HG03565 (cell line): ENCODE results near the gene ANKDD1A.

Experiments
- ATAC-seq: cut with Tn5 transposase; IDR thresholded peaks from one replicate; pipeline ENCODE4 v1.9.1; 2021; ENCODE audit warnings: mild to moderate bottlenecking, moderate library complexity; ENCODE audit not compliant: unreplicated experiment

Gene ANKDD1A

DNA sequence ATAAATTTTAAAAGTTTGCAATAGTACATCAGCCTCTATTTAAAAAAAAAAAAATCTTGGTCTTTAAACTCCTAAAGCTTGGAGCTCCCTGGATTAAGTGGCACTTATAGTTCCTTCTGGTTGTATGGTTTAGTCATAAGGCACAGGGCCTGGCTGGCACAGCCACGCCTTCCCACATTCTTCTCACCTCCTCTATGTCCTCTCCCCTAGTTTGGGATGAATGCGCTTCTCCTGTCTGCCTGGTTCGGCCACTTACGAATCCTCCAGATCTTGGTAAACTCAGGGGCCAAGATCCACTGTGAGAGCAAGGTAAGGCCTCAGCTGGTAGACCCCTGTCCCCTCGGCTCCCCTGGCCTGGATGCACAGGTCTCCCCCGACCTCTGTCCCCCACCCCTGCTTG is 10.0 kb downstream of the ANKDD1A start:
- no peak for ATAC-seq

DNA sequence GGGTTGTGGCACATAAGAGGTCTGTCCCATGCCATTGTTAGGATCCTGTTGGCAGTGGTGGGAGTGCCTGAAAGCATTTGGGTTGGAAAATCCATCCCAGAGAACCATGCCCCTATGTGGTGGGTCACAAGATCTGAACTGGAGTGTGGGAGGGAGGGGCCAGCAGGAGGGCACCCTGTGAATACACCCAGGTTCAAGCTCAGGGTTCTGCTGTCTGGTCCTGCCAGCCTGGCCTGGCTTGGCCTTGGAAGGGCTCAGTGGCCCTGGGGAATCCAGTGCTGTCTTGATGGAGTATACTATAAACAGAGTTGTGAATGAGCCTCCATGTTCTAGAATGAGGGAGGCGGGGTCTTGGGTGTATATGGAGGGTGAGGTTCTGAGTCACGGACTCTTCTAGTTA is 11.8 kb downstream of the ANKDD1A start:
- no peak for ATAC-seq

DNA sequence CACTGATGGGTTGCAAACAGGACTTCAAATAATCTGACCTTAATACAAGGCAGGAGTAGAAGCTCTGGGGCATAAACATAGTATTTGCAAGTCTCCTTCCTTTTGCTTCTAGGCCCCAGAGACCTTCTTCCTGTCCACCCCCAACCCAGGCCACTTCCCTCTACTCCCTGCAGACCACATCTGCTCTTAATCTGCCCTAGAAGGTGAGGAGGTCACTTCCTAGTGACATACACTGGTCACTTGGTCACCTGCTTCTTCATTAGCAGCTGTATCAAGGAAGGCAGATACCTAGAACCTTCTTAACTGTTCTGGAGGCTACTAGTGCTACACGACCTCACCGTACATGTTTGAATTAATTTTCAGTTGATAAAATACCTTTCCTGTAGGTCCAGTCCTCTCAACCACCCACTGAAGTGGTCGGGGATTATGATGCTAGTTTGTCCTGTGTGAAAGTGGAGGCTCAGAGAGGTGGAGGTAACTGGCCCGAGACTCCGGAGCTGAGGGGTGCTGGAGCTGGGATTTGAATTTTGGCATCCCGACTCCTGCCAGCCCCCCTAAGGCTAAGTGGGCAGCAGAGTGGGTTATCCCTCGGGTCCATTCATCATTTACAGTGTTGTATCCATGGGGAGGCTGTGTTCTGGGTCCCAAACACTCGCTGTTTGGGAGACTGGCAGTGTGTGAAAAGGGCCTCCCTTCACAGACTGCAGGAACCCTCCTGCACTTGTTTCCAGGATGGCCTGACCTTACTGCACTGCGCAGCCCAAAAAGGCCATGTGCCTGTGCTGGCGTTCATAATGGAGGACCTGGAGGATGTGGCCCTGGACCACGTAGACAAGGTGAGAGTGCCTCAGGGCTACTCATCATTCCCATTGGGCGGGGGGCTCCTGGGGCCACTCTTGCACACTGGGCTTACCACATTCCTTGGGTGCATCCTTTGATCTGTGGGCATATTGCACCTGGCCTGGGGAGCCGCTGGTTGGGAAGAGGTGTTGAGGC is 13.9 kb downstream of the ANKDD1A start:
- no peak for ATAC-seq

- ATAC-seq = no peak
Measured at GRCh38 chr15:64926661-64927060, 15.0 kb downstream of the ANKDD1A start.

DNA sequence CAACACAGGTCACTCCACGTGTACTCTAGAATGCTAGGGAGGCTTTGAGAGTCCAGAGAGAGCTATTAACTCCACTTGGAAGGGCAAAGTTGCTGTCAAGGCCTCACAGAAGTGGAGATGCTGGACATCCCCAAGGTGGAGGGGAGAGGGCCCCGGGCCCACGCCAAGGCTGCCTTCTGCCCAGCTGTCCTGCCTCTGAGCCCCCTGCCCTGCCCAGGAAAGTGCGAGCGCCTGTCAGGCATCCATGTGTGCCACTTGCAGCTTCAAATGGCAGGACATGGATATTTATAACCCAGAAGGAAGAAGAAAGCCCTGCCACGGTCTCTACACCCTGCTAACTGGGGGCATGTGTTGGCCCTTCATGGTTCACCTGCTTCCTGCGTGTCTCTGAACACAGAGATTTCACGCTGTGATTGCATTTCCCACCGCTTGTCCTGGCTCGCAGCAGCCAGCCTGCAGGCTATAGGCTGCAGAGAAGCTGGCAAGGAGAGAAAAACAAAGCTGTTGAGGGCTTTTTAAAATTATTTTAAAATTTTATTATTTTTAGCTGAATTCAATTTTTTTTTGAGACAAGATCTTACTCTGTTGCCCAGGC is 17.0 kb downstream of the ANKDD1A start:
- ATAC-seq = no peak

DNA sequence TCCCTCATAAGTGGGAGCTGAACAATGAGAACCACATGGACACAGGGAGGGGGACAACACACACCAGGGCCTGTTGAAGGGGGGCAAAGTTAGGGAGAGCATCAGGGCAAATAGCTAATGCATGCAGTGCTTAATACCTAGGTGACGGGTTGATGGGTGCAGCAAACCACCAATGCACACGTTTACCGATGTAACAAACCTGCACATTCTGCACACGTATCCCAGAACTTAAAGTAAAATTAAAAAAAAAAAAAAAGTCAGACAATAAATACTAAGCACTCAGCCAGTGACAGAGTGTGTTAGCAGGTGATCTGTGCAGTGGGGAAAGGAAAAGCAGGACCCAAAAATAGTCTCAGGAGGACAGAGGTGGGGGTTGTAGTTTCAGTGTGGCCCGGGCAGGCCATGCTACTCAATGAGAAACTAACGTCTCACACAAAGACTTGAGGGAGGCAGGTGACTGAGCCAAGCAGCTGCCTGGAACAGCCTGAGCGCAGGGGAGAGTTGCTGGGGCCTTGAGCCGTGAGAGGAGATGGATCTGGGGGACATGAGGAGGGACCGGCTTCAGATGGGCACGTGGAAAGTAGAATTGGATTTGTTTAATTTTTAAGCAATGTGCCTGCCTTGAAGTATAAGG is 18.4 kb downstream of the ANKDD1A start:
- no peak for ATAC-seq

DNA sequence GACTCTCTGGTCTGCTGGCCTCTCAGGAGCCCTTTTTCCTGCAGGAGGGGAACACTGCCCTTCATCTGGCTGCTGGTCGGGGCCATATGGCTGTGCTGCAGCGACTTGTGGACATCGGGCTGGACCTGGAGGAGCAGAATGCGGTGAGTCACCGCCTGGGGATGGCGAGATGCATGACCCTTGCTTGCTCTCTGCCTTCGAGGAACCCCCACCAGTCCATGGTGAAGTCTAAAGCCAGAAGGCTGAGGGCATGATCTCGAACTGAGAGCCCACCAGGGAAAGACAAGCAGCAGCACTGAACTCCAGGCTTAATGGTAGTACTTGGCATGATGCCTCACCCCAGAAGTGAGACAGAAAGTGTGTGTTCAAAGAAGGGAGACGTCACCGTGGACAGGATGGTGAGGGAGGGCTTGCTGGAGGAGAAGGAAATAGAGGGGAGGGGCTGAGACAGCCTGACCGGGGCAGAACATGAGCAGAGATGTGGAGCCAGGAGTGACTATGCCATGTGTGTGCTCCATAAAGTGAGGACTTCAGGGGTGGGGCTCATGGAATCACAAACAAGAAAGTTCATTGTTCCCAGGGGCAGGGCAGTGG is 19.2 kb downstream of the ANKDD1A start:
- ATAC-seq = no peak

DNA sequence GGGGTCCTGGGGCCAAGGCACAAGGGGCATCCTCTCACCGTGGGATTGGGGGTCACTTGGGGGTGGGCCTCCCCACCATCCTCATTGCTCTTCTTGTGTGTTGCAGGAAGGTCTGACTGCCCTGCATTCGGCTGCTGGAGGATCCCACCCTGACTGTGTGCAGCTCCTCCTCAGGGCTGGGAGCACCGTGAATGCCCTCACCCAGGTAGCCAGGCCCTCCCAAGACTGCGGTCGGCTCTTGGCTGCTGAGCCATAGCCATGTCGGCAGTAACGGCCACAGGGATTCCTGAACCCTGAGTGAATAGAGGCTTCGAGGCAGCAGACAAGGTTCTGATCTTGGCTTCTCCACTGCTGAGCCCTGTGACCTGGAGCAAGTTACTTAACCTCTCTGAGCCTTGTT is 19.7 kb downstream of the ANKDD1A start:
- no peak for ATAC-seq

- ATAC-seq = no peak
Measured at GRCh38 chr15:64934023-64934422, 22.3 kb downstream of the ANKDD1A start.

DNA sequence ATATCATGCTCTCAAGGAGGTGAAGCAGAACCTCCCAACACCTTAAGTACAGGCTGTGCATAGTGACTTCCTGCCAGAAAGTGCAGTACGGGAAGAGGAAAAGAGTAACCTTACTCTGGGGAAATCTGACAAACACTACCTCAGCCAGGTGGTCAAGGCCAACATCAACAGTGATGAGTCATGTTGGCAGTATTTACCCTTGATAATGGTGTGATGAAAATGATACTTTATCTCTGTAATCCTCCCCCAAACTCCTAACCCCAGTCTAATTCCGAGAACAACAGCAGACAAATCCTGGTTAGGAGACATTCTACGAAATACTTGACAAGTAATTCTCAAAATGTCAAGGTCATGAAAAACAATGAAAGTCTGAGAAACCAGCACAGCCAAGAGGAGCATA is 26.5 kb downstream of the ANKDD1A start:
- ATAC-seq = no peak

DNA sequence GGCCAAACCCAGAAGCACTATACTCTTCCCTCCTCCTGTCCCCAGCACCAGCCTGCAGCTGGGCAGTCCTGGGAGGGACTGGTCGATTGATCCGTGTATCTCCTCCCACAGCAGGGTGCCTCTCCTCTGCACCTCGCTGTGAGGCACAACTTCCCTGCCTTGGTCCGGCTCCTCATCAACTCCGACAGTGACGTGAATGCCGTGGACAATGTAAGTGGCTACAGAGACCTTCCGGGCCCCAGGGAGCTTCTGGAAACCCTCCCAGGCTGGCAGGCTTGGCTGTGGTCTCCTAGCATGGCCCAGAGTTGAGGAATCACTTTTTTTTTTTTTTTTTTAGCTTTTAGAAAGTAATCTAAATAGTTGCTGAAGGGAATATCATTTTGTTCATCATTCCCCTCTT is 30.7 kb downstream of the ANKDD1A start:
- no peak for ATAC-seq

- no peak for ATAC-seq
Measured at GRCh38 chr15:64943512-64944225, 32.0 kb downstream of the ANKDD1A start.

DNA sequence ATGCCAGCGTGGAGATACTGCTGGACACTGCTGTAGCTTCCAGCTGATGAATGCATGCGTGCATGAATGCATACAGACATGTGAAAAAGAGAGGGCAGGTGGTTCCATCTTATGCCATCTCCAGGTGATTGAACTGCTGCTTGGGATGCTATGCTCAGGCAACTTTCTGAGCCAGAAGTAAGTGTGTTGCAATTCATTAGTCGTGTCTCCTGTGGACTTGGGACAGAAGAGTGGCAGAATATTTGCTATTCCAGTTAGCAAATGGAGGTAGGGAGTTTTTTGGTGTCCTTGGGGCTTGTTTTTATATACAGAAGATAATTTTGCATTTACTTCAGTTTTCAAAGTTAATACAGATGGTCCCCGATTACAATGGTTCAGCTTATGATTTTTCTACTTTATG is 33.3 kb downstream of the ANKDD1A start:
- no peak for ATAC-seq

DNA sequence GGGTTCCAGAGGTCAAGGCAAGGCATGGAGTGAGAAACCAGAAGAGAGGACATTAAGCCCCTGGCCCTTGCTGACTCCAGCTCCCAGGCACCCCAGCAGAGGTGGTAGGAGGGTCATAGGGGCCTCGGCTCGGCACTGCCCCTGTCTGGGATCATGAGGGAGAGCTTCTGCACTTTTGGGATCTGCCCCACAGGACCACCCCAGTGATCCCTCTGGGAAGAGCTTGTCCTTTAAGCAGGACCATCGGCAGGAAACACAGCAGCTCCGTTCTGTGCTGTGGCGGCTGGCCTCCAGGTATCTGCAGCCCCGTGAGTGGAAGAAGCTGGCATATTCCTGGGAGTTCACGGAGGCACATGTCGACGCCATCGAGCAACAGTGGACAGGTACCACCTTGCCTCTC is 35.5 kb downstream of the ANKDD1A start:
- ATAC-seq = no peak

- no peak for ATAC-seq
Measured at GRCh38 chr15:64948916-64949315, 37.2 kb downstream of the ANKDD1A start.

- no peak for ATAC-seq
Measured at GRCh38 chr15:64949383-64950186, 37.9 kb downstream of the ANKDD1A start.

- no peak for ATAC-seq
Measured at GRCh38 chr15:64950888-64951287, 39.2 kb downstream of the ANKDD1A start.

DNA sequence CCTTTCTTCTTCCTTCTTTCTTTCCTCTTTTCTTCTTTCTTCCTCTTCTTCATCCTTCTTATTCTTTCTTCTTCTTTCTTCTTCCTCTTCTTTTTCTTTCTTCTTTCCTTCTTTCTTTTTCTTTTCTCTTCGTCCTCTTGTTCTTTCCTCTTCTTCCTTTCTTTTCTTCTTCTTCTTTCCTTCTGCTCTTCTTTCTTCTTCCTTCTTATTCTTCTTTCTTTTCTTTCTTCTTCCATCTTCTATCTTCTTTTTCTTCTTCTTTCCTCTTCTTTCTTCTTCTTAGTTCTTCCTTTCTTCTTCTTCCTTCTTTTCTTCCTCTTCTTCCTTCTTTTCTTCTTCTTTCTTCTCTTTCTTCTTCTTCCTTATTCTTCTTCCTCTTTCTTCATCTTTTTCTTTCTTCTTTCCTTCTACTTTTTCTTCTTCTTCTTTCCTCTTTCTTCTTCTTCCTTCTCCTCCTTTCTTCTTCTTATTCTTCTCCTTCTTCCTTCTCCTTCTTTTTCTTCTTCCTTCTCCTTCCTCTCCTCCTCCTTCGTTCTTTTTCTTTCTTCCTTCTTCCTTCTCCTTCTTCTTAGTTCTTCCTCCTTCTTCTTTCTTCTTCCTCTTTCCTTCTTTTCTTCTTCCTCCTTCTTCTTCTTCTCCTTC is 40.2 kb downstream of the ANKDD1A start:
- no peak for ATAC-seq

GRCh38 chr15:64954395-64954794 is 42.7 kb downstream of the ANKDD1A start:
- no peak for ATAC-seq

- ATAC-seq = no peak
Measured at GRCh38 chr15:64959128-64959527, 47.4 kb downstream of the ANKDD1A start.
